HEK293T (cell line): ENCODE data around the gene NID2.

Experiments
- ARNT ChIP-seq: fragments of 450-650 bp; IDR thresholded peaks from 2 replicates; pipeline ENCODE4 v1.6.1; 2017; ENCODE audit warnings: mild to moderate bottlenecking
- BHLHE40 ChIP-seq: fragments of 450-650 bp; IDR thresholded peaks from 2 replicates; pipeline ENCODE4 v1.6.1; 2016; ENCODE audit warnings: mild to moderate bottlenecking, moderate library complexity, borderline replicate concordance
- FOXA1 ChIP-seq: fragments of 450-650 bp; IDR thresholded peaks from 2 replicates; pipeline ENCODE4 v1.6.1; 2016; ENCODE audit warnings: mild to moderate bottlenecking
- FOXK2 ChIP-seq: fragments of 450-650 bp; IDR thresholded peaks from 2 replicates; pipeline ENCODE4 v1.6.1; 2016; ENCODE audit warnings: mild to moderate bottlenecking
- HDGF ChIP-seq: fragments of 450-650 bp; IDR thresholded peaks from 2 replicates; pipeline ENCODE4 v1.6.1; 2017; ENCODE audit warnings: antibody characterized with exemption, borderline replicate concordance
- PKNOX1 ChIP-seq: fragments of 450-650 bp; IDR thresholded peaks from 2 replicates; pipeline ENCODE4 v1.6.1; 2016
- SP1 ChIP-seq: fragments of 450-650 bp; IDR thresholded peaks from 2 replicates; pipeline ENCODE4 v1.6.1; 2017

- TF ChIP-seq SP1, result no peak
- no peak for TF ChIP-seq PKNOX1
- TF ChIP-seq FOXA1, result no peak
- no peak for TF ChIP-seq HDGF
- no peak for TF ChIP-seq ARNT
- no peak for TF ChIP-seq BHLHE40
- TF ChIP-seq FOXK2, result no peak
These were observed 6.5 kb upstream of the NID2 start for GRCh38 chr14:52075371-52075770.
